Mesendoderm (in vitro differentiated cells): ENCODE results near the gene PTPRD.

Source experiments
- DNase-seq: peaks from one replicate; pipeline ENCODE4 v3.0.0; 2013
- H2AK5ac ChIP-seq: 2 replicates; pipeline ENCODE4 v1.6.1; 2013; ENCODE audit warnings: low read length, inconsistent platforms
- H2BK120ac ChIP-seq: 2 replicates; pipeline ENCODE4 v1.6.1; 2013; ENCODE audit warnings: low read depth, mild to moderate bottlenecking, low read length, moderate library complexity, mixed read lengths
- H2BK15ac ChIP-seq: replicated peaks from 2 replicates; pipeline ENCODE4 v1.6.1; 2013; ENCODE audit warnings: low read depth, mild to moderate bottlenecking, moderate library complexity
- H2BK5ac ChIP-seq: 2 replicates; pipeline ENCODE4 v1.6.1; 2013; ENCODE audit warnings: low read length, inconsistent platforms
- H3K18ac ChIP-seq: 2 replicates; pipeline ENCODE4 v1.6.1; 2013; ENCODE audit warnings: mild to moderate bottlenecking, low read length, mixed read lengths
- H3K23ac ChIP-seq: one replicate; pipeline ENCODE4 v1.6.1; 2013; ENCODE audit warnings: low read length
- H3K27ac ChIP-seq: 2 replicates; pipeline ENCODE4 v1.5.1; 2013; ENCODE audit warnings: low read depth, mild to moderate bottlenecking, inconsistent platforms, low read length, moderate library complexity
- H3K27me3 ChIP-seq: 2 replicates; pipeline ENCODE4 v1.6.1; 2013; ENCODE audit warnings: low read length, control low read depth, mild to moderate bottlenecking, inconsistent platforms; ENCODE audit not compliant: insufficient read depth, poor library complexity
- H3K36me3 ChIP-seq: 2 replicates; pipeline ENCODE4 v1.6.1; 2013; ENCODE audit warnings: low read length, inconsistent platforms; ENCODE audit not compliant: control insufficient read depth, insufficient read depth
- H3K4ac ChIP-seq: one replicate; pipeline ENCODE4 v1.6.1; 2013; ENCODE audit warnings: low read depth, mild to moderate bottlenecking, low read length, moderate library complexity
- H3K4me1 ChIP-seq: 2 replicates; pipeline ENCODE4 v1.6.1; 2013; ENCODE audit warnings: low read depth, low read length, inconsistent platforms; ENCODE audit not compliant: control insufficient read depth
- H3K4me2 ChIP-seq: 2 replicates; pipeline ENCODE4 v1.6.1; 2013; ENCODE audit warnings: low read length
- H3K4me3 ChIP-seq: 2 replicates; pipeline ENCODE4 v1.5.1; 2013; ENCODE audit warnings: mild to moderate bottlenecking, low read length
- H3K56ac ChIP-seq: one replicate; pipeline ENCODE4 v1.6.1; 2013; ENCODE audit warnings: low read length
- H3K79me1 ChIP-seq: 2 replicates; pipeline ENCODE4 v1.6.1; 2013; ENCODE audit warnings: low read length, inconsistent platforms
- H3K79me2 ChIP-seq: 2 replicates; pipeline ENCODE4 v1.6.1; 2013; ENCODE audit warnings: mild to moderate bottlenecking, low read length; ENCODE audit not compliant: control insufficient read depth, insufficient read depth
- H3K9ac ChIP-seq: 2 replicates; pipeline ENCODE4 v1.6.1; 2013; ENCODE audit warnings: low read length, inconsistent platforms
- H4K5ac ChIP-seq: one replicate; pipeline ENCODE4 v1.6.1; 2013; ENCODE audit warnings: low read length
- H4K8ac ChIP-seq: one replicate; pipeline ENCODE4 v1.6.1; 2013; ENCODE audit warnings: low read depth, mild to moderate bottlenecking, control low read depth, low read length, moderate library complexity
- WGBS: extraction: QIAGEN DNeasy Blood & Tissue Kit; methylation state at CpG from one replicate; pipeline ENCODE4 v1.1.7; 2013; ENCODE audit warnings: low lambda C conversion rate, missing lambda C conversion rate; ENCODE audit not compliant: insufficient coverage; ENCODE audit errors: extremely low coverage; 5-methylcytosine and 5-hydroxymethylcytosine counted together

PTPRD gene

DNA sequence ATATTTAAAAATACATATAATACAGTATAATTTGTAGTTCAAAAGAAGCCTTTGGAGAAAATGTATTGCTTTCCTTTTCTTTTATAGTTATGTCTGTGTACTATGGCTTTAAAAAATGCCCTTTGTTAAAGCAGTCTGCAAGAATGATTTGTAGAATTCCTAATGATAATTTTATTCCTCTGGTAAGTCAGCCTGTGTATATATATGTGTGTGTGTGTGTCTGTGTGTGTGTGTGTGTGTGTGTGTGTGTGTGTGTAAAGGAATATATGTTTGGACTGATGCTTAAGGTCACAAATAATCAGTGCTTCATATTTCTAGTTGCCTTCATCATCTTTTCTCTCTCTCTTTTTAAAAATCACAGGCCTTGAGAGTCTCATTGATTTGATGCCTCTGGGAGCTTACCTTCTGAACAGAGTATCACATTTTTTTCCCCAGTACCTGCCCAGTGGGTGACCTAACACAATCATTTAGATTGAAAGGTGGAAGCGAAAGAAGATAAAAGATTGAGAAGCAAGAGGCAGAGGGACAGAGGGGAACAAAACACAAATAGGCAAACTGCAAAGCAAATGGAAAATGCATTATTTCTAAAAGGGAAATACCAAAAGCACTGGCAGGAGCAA, 2104.0 kb downstream of the PTPRD start:
- Histone ChIP-seq H2BK120ac (no peak overlapping the region), H3K79me1 (no peaks in the 10 kb centered on the region), H2BK5ac (no peak overlapping the region), H4K8ac (no peak overlapping the region), H4K5ac (no peak overlapping the region), H3K36me3 (no peaks in the 10 kb centered on the region), H3K4me3 (no peak overlapping the region), H3K79me2 (no peaks in the 10 kb centered on the region), H3K4me1 (no peaks in the 10 kb centered on the region), H3K27ac (no peak overlapping the region), H3K23ac (no peak overlapping the region), H3K27me3 (no peaks in the 10 kb centered on the region), H2AK5ac (no peak overlapping the region), H3K18ac (no peak overlapping the region), H3K56ac (no peak overlapping the region), H3K4ac (no peak overlapping the region), H3K9ac (no peak overlapping the region), H3K4me2 (no peak overlapping the region), H2BK15ac (no peak overlapping the region)
- WGBS = no CpG with 5 or more reads among the region's 1 CpG
- DNase-seq = peak; percentile 9

DNA sequence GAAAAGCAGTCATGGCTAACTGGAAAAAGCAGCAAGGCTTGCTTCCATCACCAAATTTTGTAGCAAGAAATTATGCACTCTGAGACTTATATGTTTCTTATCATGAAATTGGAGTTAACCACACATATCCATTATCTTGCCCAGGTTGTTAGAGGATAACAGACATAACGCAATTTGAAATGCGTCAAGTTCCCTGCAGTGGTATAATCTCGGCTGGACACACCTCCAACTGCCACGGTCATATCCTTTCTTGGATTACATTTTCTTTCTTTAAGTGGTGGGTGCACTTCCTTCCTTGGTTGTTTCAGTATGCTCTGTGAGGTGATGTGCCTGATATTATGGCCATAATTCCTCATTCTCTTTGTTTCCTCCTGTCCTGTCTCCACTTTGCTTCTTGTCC, 2118.2 kb downstream of the PTPRD start:
- no peak overlapping the region for H2BK15ac ChIP-seq
- H3K27me3 ChIP-seq = no peaks in the 10 kb centered on the region
- H3K79me1 ChIP-seq = no peaks in the 10 kb centered on the region
- no peak overlapping the region for H3K56ac ChIP-seq
- H3K79me2 ChIP-seq = no peaks in the 10 kb centered on the region
- no peak overlapping the region for H3K23ac ChIP-seq
- H2AK5ac ChIP-seq = no peak overlapping the region
- H3K27ac ChIP-seq = no peak overlapping the region
- H2BK5ac ChIP-seq = no peak overlapping the region
- H3K4ac ChIP-seq = no peak overlapping the region
- DNase-seq = peak; percentile 55
- no CpG with 5 or more reads among the region's 4 CpGs for WGBS
- no peaks in the 10 kb centered on the region for H3K36me3 ChIP-seq
- no peak overlapping the region for H3K4me3 ChIP-seq
- no peak overlapping the region for H3K4me2 ChIP-seq
- H2BK120ac ChIP-seq = no peak overlapping the region
- no peak overlapping the region for H3K9ac ChIP-seq
- no peak overlapping the region for H4K8ac ChIP-seq
- no peak overlapping the region for H4K5ac ChIP-seq
- peaks cover 5% of the 10 kb centered on the region for H3K4me1 ChIP-seq
- H3K18ac ChIP-seq = no peak overlapping the region

DNA sequence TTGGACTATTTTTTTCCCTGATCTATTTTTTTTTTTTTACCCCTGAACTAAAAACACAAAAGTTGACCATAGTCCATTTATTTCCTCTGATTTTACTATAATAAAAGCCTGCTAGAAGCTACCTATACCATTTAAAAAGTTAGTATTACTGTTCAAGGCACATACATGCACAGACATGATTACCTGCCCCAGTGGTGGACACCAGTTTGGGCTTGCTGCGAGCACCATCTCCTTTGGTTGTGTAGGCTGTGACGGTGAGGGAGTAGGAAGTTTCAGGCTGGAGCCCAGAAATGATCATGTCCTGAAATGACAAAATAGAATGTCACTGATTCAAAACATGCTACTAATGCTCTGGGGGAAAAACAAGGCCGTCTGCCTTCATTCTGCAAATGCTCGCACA, 2120.1 kb downstream of the PTPRD start:
- Histone ChIP-seq H3K56ac (no peak overlapping the region), H3K9ac (no peak overlapping the region), H4K5ac (no peak overlapping the region), H3K27ac (no peak overlapping the region), H3K23ac (no peak overlapping the region), H4K8ac (no peak overlapping the region), H3K79me1 (no peaks in the 10 kb centered on the region), H2BK5ac (no peak overlapping the region), H3K4me2 (no peak overlapping the region), H3K4me1 (peaks cover 5% of the 10 kb centered on the region), H3K4ac (no peak overlapping the region), H3K79me2 (no peaks in the 10 kb centered on the region), H3K4me3 (no peak overlapping the region), H2BK120ac (no peak overlapping the region), H3K18ac (no peak overlapping the region), H2BK15ac (no peak overlapping the region), H3K27me3 (no peaks in the 10 kb centered on the region), H2AK5ac (no peak overlapping the region), H3K36me3 (no peaks in the 10 kb centered on the region)
- DNase-seq = no peak
- no CpG with 5 or more reads among the region's 4 CpGs for WGBS

DNA sequence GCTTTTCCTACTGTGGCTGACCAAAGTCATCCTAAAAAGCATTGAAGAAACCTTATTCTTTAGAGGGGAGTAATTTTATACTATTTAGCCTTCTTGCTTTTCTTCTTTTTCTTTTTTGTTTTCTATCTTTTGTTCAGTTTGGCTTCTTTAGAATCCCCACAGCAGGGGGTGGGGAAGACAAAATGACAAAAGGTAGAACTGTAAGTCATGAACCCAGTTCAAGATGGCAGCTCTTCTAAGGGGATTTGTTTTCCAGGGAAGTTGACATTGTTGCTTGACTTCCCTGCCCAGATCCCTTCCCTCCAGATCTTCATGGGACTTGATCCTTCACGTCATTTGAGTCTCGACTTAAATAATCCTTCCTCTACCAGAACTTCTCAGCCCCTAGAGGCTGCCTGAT, 2120.8 kb downstream of the PTPRD start:
- peaks cover 5% of the 10 kb centered on the region for H3K4me1 ChIP-seq
- H2BK15ac ChIP-seq = no peak overlapping the region

DNA sequence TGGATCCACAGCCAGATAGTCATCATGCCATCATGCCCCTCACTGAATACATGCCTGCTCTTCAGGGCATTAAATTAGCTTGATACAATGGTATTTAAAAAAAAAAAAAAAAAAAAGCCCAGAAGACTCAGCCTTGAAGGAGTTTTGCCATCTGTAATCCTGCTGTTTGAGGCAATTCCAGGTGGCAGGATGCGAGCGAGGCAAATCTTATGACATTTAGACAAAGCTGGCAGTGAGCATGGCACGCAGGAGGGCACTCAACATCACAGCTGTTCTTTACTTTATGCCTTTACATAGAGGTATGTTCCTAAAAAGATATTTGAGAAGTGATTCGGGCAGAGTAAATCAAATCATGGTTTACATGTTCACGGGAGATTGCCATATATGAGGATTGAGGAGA, 2121.2 kb downstream of the PTPRD start:
- no peak overlapping the region for H4K8ac ChIP-seq
- no peak overlapping the region for H3K18ac ChIP-seq
- H2AK5ac ChIP-seq = no peak overlapping the region
- H3K56ac ChIP-seq = no peak overlapping the region
- H3K4me3 ChIP-seq = no peak overlapping the region
- peaks cover 5% of the 10 kb centered on the region for H3K4me1 ChIP-seq
- H2BK15ac ChIP-seq = no peak overlapping the region
- no CpG with 5 or more reads among the region's 5 CpGs for WGBS
- no peak overlapping the region for H2BK120ac ChIP-seq
- H3K9ac ChIP-seq = no peak overlapping the region
- no peaks in the 10 kb centered on the region for H3K27me3 ChIP-seq
- no peak overlapping the region for H3K4ac ChIP-seq
- no peak overlapping the region for H4K5ac ChIP-seq
- no peak overlapping the region for H2BK5ac ChIP-seq
- H3K79me2 ChIP-seq = no peaks in the 10 kb centered on the region
- H3K27ac ChIP-seq = no peak overlapping the region
- no peak overlapping the region for H3K23ac ChIP-seq
- H3K79me1 ChIP-seq = no peaks in the 10 kb centered on the region
- DNase-seq = no peak
- no peak overlapping the region for H3K4me2 ChIP-seq
- no peaks in the 10 kb centered on the region for H3K36me3 ChIP-seq

More for the DNA sequence above, 2120.8 kb downstream of the PTPRD start:
- Histone ChIP-seq H3K18ac (no peak overlapping the region), H3K27me3 (no peaks in the 10 kb centered on the region), H3K4me2 (no peak overlapping the region), H2AK5ac (no peak overlapping the region), H3K4ac (no peak overlapping the region), H4K5ac (no peak overlapping the region), H3K56ac (no peak overlapping the region), H3K79me1 (no peaks in the 10 kb centered on the region), H3K36me3 (no peaks in the 10 kb centered on the region), H3K9ac (no peak overlapping the region), H2BK5ac (no peak overlapping the region), H2BK120ac (no peak overlapping the region), H3K23ac (no peak overlapping the region), H3K79me2 (no peaks in the 10 kb centered on the region), H3K4me3 (no peak overlapping the region), H4K8ac (no peak overlapping the region), H3K27ac (no peak overlapping the region)
- peak; percentile 4 for DNase-seq
- no CpG with 5 or more reads among the region's 2 CpGs for WGBS

DNA sequence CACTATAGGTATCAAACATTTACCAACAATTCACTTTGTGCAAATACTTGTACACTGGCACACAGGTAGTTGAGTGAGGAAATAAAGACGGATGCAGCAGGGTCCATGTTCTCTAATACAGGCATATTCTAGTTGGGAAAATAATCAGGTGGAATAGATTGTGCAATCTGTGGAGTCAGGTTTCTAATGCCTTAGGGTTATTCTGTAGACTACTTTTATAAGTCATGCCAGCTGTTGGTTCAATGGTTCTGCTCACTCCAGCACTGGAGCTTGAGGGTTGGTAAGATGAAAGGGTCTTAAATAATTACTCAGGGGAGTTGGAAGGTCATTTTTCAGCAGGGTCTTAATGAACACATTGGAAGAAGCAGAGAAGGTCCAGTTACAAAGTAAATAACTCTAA, 2123.0 kb downstream of the PTPRD start:
- Histone ChIP-seq H2AK5ac (no peak overlapping the region), H3K27me3 (no peaks in the 10 kb centered on the region), H2BK120ac (no peak overlapping the region), H3K27ac (no peak overlapping the region), H3K9ac (no peak overlapping the region), H3K79me2 (no peaks in the 10 kb centered on the region), H3K79me1 (no peaks in the 10 kb centered on the region), H3K56ac (no peak overlapping the region), H3K36me3 (no peaks in the 10 kb centered on the region), H3K4ac (no peak overlapping the region), H3K4me1 (peaks cover 5% of the 10 kb centered on the region), H3K23ac (no peak overlapping the region), H2BK5ac (no peak overlapping the region), H4K8ac (no peak overlapping the region), H2BK15ac (no peak overlapping the region), H3K4me2 (no peak overlapping the region), H3K18ac (no peak overlapping the region), H4K5ac (no peak overlapping the region), H3K4me3 (no peak overlapping the region)
- no peak for DNase-seq
- no CpG with 5 or more reads among the region's 1 CpG for WGBS
